HG03103 (cell line): ENCODE measurements around the gene PLAGL2.
"Not testable (repeated sequence)": the region's sequence is repeated elsewhere in the genome, so short reads cannot be mapped to it uniquely, and the experiment has no call there.

Experiments used
- ATAC-seq: cut with Tn5 transposase; IDR thresholded peaks from one replicate; pipeline ENCODE4 v1.9.1; 2021; ENCODE audit warnings: low read depth; ENCODE audit not compliant: unreplicated experiment

The PLAGL2 gene

DNA sequence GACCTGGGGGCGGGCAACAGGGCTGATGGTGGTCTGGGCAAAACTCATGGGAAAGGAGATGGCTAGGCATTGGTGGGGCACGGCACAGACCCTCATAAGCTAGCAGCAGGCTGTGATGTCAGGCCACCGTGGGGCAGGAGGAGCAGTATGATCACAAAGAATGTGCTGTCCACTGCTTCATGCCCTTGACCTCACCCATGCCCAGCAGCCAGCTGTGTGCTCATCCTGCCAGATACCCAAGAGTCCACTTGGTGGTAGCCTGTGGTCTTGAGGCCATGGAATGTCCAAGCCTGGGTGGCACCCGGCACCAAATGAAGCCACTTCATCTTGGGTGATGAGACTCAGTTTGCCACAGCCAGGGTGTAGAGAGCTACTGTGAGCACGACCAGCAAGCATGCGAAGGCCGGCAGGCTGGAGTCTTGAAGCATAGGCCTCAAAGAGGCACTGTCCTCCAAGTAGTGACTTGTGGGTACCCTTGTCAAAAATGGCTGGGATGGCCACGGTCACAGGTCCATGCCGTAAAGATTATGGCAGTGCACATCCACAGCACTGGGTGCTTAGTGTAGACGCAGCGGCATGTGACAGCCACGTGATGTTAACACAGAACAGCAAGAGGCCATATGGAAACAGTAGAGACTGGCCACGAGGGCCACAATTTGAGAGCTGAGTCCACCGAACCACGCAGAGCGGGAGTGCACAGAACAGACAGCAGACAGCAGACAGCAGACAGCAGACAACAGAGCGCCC, 19.0 kb downstream of the PLAGL2 start:
- ATAC-seq = no peak

DNA sequence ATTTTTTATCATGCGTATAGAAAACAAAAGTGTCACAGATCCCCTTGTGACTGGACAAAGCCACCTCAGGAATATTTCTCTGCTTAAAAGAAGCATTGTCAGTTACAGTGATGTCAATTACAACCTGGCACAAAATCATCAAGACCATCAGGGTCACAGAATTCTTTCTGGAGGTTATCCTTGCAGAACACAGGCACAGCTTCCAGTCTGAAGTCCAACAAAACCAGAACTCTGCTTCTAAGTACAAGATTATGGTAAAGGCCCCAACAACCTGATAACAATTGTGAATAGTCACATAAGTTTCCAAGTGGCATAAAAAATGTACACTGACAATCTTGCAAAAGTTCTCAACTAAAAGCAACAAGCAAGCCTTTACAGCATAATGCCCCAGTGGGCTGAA, 21.0 kb downstream of the PLAGL2 start:
- ATAC-seq = no peak

DNA sequence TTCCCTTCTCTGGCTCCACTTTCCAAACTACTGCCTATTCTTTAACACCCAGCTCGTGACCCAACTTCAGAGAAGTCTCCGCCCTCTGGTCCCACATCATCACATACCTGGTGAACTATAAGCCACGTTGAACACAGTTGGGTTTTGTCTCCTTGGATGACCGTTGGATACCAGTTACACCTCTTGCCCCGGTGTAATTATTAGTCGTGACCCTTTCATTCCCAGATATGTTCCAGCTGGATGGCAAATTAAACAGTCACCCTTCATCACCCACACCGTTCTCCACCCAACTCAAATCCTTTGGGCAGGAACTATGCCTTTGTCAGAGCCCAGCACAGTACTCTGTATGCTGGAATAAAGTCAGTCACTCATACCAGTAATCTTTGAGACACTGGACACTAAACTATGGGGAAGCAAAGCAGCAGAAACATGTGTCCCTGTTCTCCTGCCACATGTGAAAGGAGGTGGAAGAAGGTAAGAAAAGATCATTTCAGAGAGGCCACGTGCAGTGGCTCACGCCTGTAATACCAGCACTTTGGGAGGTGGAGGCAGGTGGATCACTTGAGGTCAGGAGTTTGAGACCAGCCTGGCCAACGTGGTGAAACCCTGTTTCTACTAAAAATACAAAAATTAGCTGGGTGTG, 22.5 kb downstream of the PLAGL2 start:
- ATAC-seq = no peak

DNA sequence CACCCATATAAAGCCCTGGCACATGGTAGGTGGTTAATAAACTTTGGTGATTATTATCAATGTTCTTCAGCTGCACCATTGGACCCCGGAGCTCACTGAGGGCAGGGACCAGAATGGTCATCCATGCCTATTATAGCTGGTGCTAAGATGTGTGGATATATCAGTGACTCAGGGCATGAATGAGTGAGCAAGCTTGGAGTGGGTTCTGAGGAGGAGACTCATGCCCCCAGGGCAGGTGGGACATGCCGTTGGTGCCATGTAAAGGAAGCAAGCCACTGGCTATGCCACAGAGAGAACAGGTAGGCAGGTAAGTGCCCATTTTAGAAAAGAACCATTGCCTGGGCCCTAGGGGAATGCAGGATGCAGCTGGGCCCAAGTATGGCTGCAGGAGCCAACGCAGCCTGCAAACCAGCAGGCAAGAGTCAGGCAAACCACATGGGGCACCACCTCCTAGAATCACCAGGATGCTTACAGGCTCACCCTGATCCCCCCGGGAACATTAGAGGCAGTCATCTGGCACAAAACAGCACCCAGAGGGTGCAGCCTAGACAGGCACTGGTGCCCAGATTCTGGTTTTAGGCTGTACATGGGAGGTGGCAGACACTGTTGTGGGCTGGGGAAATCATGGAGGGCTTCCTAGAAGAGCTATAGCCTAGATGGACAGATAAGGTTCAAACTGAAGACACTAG, 23.5 kb downstream of the PLAGL2 start:
- ATAC-seq = no peak

DNA sequence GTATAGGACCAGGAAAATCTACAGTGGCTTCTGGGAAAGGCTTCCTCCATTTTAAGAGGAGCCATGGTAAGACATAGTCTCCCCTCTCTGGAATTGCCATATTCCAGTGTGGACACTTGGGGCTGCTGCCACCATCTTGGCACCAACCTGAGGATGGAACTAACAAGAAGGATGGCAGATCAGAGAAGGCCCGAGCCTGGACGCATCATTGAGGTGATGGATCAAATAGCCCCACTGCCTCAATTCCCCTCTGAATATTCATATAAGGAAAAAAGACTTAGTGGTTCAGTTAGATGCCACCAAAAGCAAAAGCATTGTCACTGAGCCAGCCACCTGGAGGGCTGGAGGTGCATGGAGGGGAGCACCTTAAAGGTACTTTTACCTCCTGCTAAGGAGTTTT, 25.9 kb downstream of the PLAGL2 start:
- ATAC-seq = no peak

DNA sequence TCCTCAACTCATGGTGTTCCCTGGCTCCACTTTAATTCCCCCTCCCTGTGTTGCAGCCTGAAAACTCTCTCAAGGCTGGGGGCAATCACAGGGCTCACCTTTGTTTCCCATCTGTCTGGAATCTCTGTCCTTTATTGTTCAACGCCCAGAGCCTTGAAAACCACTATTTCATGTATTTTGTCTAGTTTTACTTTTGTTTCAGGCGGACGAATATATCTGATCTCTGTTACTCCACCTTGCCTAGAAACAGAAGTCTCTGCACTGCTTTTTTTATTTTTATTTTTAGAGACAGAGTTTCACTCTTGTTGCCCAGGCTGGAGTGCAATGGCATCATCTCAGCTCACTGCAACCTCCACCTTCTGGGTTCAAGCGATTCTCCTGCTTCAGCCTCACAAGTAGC, 27.6 kb downstream of the PLAGL2 start:
- no peak for ATAC-seq

DNA sequence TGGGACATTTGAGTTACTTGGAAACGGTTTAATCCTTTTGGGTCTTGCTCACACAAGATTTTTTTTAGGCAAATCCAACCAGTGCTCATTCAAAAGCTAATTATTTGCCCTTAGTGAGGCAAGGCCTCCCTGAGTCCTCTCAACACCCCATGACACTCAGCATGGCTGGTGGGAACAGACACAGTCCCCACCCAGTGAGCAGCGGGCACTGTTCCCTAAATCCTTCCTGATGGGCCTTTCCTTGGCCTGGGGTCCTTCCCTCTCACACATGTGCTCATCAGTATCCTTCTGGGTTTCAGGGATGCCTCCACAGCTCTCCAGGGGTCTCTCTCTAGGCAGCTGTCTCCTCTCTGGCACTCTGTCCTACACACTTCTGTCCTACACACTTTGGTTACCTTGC, 28.0 kb downstream of the PLAGL2 start:
- no peak for ATAC-seq

DNA sequence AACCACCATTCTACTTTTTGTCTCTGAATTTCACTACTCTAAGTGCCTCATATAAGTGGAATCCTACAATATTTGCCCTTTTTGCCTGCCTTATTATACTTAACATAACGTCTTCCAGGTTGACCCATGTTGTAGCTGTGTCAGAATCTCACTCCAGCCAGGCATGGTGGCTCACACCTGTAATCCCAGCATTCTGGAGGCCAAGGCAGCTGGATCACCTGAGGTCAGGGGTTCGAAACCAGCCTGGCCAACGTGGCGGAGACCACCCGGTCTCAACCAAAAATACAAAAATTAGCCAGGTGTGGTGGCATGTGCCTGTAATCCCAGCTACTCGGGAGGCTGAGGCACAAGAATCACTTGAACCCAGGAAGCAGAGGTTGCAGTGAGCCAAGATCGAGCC, 29.8 kb downstream of the PLAGL2 start:
- ATAC-seq = not testable (repeated sequence)

DNA sequence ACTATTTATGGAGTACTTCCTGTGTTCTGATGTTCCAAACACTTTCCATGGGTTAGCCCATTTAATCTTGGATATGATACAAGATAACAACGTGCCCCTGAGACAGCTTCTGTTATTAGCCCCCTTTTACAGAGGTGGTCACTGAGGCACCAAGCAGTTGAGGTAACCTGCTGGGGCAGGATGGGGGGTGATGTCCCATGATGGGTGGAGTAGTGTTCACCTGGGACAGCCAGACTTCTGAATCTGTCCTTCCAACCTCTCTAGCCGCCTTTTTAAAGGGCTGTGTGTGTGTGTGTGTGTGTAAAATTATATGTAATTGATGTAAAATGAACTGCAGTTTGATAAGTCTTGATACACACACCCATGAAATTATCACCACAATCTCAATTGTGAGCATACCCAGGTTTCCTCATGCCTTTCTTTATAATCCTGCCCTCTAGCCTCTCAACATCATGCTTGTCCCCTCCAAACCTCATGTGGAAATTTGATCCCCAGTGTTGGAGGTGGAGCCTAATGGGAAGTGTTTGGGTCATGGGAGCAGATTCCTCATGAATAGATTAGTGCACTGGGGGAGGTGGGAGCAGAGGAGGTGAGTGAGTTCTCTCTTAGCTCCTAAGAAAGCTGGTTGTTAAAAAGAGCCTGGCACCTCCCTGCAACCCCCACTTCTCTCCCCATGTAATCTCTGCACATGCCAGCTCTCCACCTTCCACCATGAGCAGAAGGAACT, 39.2 kb downstream of the PLAGL2 start:
- no peak for ATAC-seq

DNA sequence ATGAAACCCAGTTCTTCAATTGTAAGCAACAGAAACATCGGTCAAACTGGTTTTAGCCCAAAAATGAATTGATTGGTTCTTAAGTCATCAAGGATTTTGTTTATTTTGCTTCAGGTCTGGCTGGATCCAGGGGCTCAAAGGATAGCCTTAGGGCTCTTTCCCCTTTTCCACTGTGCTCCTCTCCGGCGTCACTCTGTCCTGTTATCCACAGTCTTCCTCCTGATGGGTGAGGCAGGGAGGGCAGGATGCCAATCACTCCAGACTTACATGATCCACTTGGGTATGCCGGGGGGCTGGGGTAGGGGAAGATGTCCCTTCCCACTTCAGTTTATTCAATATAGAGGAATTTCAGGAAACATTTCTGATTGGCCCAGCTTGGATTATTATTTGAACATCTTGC, 40.0 kb downstream of the PLAGL2 start:
- no peak for ATAC-seq

DNA sequence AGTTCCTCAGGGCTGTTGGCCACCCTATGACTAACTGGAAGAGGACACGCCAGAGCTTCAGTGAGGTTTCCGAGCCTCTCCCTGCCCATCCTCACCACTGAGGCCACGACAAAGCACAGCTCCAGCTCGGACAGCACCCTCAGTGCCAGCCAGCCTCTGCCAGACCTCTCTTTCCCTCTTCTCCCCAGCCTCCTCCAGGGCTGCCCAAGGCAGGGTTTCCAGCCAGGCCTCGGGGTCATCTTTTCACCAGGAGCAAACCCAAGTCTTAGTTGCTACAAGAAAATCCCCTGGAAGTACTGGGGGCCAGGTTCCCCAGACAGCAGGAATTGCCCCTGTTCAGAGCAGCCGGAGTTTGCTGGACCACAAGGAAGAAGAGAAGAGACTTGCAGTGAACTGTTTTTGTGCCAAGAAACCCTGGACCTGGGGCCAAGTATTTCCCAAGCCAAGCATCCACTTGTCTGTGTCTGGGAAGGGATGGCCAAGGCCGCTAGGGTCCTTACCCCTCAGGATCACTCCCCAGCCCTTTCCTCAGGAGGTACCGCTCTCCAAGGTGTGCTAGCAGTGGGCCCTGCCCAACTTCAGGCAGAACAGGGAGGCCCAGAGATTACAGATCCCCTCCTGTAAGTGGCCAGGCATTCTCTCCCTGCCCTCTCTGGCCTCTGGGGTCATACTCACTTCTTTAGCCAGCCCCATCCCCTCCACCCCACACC, 41.6 kb downstream of the PLAGL2 start:
- no peak for ATAC-seq

DNA sequence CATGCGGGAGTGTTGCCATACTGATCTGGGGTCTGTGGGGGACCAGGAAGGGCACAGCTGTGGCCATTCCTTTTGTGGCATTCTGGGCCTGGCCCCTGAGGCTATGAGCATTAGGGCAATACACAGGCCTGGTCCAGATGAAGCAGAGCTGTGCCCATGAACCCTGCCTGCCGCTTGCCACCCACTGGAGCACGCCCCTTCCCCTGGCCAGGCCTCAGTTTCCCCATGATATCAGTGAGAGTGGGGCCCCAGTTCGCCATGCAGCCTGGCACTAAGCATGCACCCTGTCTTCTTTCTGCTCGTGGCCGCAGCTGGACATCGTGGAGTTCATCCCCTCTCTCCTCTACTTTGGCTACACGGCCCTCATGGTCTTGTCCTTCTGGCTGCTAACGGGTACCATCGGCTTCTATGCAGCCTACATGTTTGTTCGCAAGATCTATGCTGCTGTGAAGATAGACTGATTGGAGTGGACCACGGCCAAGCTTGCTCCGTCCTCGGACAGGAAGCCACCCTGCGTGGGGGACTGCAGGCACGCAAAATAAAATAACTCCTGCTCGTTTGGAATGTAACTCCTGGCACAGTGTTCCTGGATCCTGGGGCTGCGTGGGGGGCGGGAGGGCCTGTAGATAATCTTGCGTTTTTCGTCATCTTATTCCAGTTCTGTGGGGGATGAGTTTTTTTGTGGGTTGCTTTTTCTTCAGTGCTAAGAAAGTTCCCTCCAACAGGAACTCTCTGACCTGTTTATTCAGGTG, 42.4 kb downstream of the PLAGL2 start:
- ATAC-seq = no peak

DNA sequence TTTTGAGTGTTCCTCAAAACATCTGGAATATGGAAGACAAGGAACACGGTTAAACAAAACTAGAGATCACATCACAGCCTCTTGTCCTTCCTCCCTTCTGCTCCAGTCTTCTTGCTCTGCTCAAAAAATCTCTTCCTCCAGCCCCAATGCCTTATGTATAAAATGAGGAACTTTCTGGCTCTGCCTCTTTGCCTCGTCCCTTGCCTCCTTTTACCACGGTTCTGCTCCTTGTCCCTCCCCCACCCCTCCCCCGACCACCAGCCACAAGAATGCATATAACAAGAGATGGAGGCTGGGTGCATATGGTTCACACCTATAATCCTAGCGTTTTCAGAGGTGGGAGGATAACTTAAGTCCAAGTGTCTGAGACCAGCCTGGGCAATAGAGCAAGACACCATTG, 43.6 kb downstream of the PLAGL2 start:
- no peak for ATAC-seq

DNA sequence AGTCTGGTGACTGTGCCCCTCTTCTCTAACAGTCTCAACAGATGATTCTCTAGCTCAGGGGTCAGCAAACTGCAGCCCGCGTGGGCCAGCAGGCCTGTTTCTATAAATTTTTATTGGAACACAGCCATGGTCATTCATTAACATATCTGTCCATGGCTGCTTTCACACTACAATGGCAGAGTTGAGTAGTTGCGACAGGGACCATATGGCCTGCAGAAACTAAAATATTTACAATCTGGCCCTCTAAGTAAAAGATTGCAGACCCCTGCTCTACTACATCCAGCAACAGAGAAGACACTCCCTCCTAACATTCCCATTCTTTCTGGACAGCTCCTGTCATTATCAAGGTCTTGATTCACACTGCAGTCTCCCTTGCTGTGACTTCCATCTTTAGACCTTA, 45.2 kb downstream of the PLAGL2 start:
- ATAC-seq = no peak

DNA sequence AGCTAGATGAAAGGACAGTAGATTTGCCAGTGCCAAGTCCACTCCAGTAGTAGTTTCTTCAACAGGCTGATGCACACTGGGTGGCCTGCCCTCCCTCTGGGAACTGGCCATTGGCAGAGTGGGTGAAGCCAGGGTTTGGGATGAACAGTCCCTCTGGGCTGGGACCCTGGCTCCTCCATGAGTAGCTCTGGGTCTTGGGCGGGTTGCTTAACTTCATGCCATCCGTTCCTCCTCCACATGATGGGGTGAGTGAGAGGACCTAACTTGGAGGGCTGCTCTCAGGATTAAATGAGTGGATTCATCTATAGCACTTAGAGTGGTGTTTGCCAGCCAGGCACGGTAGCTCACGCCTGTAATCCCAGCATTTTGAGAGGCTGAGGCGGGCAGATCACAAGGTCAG, 47.2 kb downstream of the PLAGL2 start:
- ATAC-seq = no peak

DNA sequence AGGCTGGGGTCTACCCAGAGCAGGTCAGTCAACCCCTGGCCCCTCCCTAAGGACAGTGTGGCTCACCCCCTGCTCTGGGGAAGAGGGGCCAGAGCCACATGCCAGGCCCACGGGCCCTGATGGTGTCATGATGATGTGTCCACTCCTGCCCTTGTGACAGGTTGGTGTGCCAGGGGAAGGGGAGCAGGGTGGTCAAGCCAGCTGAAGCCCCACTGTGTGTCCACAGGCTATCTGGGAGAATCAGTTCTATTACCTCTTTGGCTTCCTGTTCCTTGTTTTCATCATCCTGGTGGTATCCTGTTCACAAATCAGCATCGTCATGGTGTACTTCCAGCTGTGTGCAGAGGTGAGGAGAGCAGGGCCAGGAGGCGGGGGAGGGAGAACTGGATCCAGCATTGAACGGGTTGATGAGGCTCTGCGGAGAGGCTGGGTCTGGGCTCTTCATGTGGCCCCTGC, 47.7 kb downstream of the PLAGL2 start:
- no peak for ATAC-seq

DNA sequence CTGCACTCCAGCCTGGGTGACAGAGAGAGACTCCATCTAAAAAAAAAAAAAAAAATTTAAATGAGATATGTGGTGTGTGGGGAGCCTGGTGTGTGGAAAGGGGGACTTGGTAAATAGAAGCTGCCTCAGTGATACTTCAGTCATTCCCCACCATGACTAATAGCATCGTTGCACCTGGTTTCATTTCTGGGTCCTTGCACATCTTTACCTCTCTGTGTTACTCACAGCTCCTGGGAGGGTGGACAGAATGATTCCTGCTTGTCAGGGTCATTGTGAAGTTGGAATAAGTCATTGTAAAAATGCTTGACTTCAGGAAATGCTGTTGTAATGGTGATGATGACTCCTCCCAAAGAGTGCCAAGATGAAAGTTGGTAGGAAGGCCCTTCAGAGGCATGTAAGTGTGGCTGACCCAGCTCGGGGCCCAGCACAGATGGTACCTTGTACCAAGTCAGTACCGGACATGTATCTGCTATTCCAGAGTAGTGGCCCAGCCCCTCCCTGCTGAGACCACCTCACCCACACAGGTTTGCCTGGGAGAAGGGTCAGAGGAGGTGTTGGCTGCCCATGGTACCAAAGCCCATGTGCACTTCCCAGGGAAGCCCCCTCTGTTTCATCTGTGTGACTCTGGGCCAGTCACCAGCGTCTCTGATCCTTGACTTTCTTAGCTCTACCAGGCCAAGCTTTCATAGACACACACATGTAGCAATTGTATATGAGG, 48.4 kb downstream of the PLAGL2 start:
- no peak for ATAC-seq

DNA sequence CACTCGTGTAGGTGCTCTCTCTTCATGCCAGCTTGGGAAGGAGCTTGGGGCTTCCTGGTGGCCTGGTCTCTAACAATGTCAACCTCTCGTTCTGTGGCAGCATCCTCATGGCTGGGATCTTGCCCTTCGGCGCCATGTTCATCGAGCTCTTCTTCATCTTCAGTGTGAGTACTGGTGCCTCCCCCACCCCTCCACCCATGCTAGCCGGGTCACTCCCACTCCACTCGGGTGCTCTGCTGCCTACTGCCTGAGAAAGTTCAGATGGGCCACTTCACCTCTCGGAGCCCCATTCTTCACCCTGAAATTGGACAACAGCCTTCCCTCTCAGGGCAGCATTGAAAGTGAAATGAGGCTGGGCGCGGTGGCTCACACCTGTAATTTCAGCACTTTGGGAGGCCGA, 49.2 kb downstream of the PLAGL2 start:
- ATAC-seq = no peak

DNA sequence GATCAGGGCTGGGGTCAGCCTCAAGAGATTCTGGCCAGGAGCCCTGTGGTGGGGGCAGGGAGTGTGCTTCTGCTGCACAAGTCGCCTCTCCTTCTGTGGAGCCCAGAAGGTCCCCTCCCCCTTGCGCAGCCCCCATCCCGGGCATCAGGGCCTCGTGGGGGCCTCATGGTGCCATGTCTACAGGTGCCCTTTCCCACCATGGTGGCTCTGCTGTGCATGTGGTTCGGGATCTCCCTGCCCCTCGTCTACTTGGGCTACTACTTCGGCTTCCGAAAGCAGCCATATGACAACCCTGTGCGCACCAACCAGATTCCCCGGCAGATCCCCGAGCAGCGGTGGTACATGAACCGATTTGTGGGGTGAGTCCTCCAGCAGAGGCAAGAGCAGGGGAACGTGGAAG, 49.9 kb downstream of the PLAGL2 start:
- no peak for ATAC-seq
